ENCODE measurements around the gene TOX2.

The TOX2 gene

GRCh38 chr20:43938017-43938655 is 23.5 kb downstream of the TOX2 start:
- H3K9me3 ChIP-seq (ENCODE audit: control insufficient read depth, insufficient read depth, low read length) = no peaks in the 10 kb centered on the region
- no peak overlapping the region for H3K27ac ChIP-seq (ENCODE audit: low read depth, low read length)
- no peak overlapping the region for H3K4me3 ChIP-seq (ENCODE audit: low read length)
- H3K27me3 ChIP-seq (ENCODE audit: control insufficient read depth, low read length) = peaks cover 13% of the 10 kb centered on the region; the same call in 1 of the 2 replicates
- H3K4me2 ChIP-seq (ENCODE audit: low read length) = no peak overlapping the region
- no peaks in the 10 kb centered on the region for H4K20me1 ChIP-seq (ENCODE audit: control insufficient read depth, insufficient read depth, low read depth, low read length)
- peaks cover 9% of the 10 kb centered on the region for H3K4me1 ChIP-seq (ENCODE audit: control insufficient read depth, low read length)
- no peaks in the 10 kb centered on the region for H3K9me2 ChIP-seq (replicated peaks; ENCODE audit: control insufficient read depth, low read length)
- no peaks in the 10 kb centered on the region for H3F3A ChIP-seq (ENCODE audit: control insufficient read depth, insufficient read depth)
- no peaks in the 10 kb centered on the region for H3K79me2 ChIP-seq (ENCODE audit: control insufficient read depth, low read length)
- no peaks in the 10 kb centered on the region for H3K36me3 ChIP-seq (ENCODE audit: control insufficient read depth, low read length)
- TF ChIP-seq EZH2phosphoT487 (IDR thresholded peaks at IDR 0.05; ENCODE audit: borderline replicate concordance, low read length) (no peak), CTCF (IDR thresholded peaks at IDR 0.05; ENCODE audit: low read depth, low read length, poor library complexity, severe bottlenecking) (no peak)

GRCh38 chr20:43938932-43939761 is 24.5 kb downstream of the TOX2 start:
- TF ChIP-seq EZH2phosphoT487 (IDR thresholded peaks at IDR 0.05; ENCODE audit: borderline replicate concordance, low read length) = no peak
- H4K20me1 ChIP-seq (ENCODE audit: control insufficient read depth, insufficient read depth, low read depth, low read length) = no peaks in the 10 kb centered on the region
- H3F3A ChIP-seq (ENCODE audit: control insufficient read depth, insufficient read depth) = no peaks in the 10 kb centered on the region
- no peak overlapping the region for H3K4me2 ChIP-seq (ENCODE audit: low read length)
- peaks cover 13% of the 10 kb centered on the region; the same call in 1 of the 2 replicates for H3K27me3 ChIP-seq (ENCODE audit: control insufficient read depth, low read length)
- no peaks in the 10 kb centered on the region for H3K79me2 ChIP-seq (ENCODE audit: control insufficient read depth, low read length)
- H3K4me1 ChIP-seq (ENCODE audit: control insufficient read depth, low read length) = peaks cover 9% of the 10 kb centered on the region
- H3K9me2 ChIP-seq (replicated peaks; ENCODE audit: control insufficient read depth, low read length) = no peaks in the 10 kb centered on the region
- H3K27ac ChIP-seq (ENCODE audit: low read depth, low read length) = no peak overlapping the region
- H3K9me3 ChIP-seq (ENCODE audit: control insufficient read depth, insufficient read depth, low read length) = no peaks in the 10 kb centered on the region
- no peaks in the 10 kb centered on the region for H3K36me3 ChIP-seq (ENCODE audit: control insufficient read depth, low read length)
- H3K4me3 ChIP-seq (ENCODE audit: low read length) = no peak overlapping the region

- H3F3A ChIP-seq (ENCODE audit: control insufficient read depth, insufficient read depth) = no peaks in the 10 kb centered on the region
- no peaks in the 10 kb centered on the region for H3K9me2 ChIP-seq (replicated peaks; ENCODE audit: control insufficient read depth, low read length)
- no peak overlapping the region for H3K4me2 ChIP-seq (ENCODE audit: low read length)
- H3K9me3 ChIP-seq (ENCODE audit: control insufficient read depth, insufficient read depth, low read length) = no peaks in the 10 kb centered on the region
- peaks cover 9% of the 10 kb centered on the region for H3K4me1 ChIP-seq (ENCODE audit: control insufficient read depth, low read length)
- H3K79me2 ChIP-seq (ENCODE audit: control insufficient read depth, low read length) = no peaks in the 10 kb centered on the region
- no peaks in the 10 kb centered on the region for H3K36me3 ChIP-seq (ENCODE audit: control insufficient read depth, low read length)
- peaks cover 13% of the 10 kb centered on the region; the same call in 1 of the 2 replicates for H3K27me3 ChIP-seq (ENCODE audit: control insufficient read depth, low read length)
- H3K27ac ChIP-seq (ENCODE audit: low read depth, low read length) = no peak overlapping the region
- H4K20me1 ChIP-seq (ENCODE audit: control insufficient read depth, insufficient read depth, low read depth, low read length) = no peaks in the 10 kb centered on the region
- TF ChIP-seq EZH2phosphoT487 (IDR thresholded peaks at IDR 0.05; ENCODE audit: borderline replicate concordance, low read length) = no peak
- TF ChIP-seq CTCF (IDR thresholded peaks at IDR 0.05; ENCODE audit: low read depth, low read length, poor library complexity, severe bottlenecking) = no peak
- no peak overlapping the region for H3K4me3 ChIP-seq (ENCODE audit: low read length)
These were observed 25.1 kb downstream of the TOX2 start for GRCh38 chr20:43939762-43940121.
